22Rv1 (cell line): ENCODE measurements around the gene BUD13.

Experiments used
- CTCF ChIP-seq: fragments of 450-650 bp; IDR thresholded peaks from 2 replicates; pipeline ENCODE4 v1.5.1; 2017; ENCODE audit warnings: mild to moderate bottlenecking
- ZFX ChIP-seq: fragments of 450-650 bp; IDR thresholded peaks from 2 replicates; pipeline ENCODE4 v1.6.1; 2017; ENCODE audit warnings: antibody characterized with exemption, borderline replicate concordance

- TF ChIP-seq CTCF = no peak
- no peak for TF ChIP-seq ZFX
Observed at GRCh38 chr11:116808262-116809175, 35.7 kb upstream of the BUD13 start.
